BE2C (cell line): ENCODE measurements around the gene ASCC3.

ENCODE experiments used
- DNase-seq: peaks from one replicate; pipeline ENCODE4 v3.0.0-alpha.2; 2020
- H3K27me3 ChIP-seq: fragments of 250-450 bp; sonication (Bioruptor Pico); 2 replicates; pipeline ENCODE4 v1.5.1; 2020; ENCODE audit warnings: mild to moderate bottlenecking
- H3K36me3 ChIP-seq: fragments of 250-450 bp; sonication (Bioruptor Pico); 2 replicates; pipeline ENCODE4 v1.5.1; 2020; ENCODE audit warnings: mild to moderate bottlenecking
- H3K4me1 ChIP-seq: fragments of 250-450 bp; sonication (Bioruptor Pico); 2 replicates; pipeline ENCODE4 v1.5.1; 2020
- H3K4me3 ChIP-seq: 2 replicates; pipeline ENCODE4 v1.5.1; 2011; ENCODE audit warnings: low read depth, low read length
- H3K9me3 ChIP-seq: fragments of 250-450 bp; sonication (Bioruptor Pico); 2 replicates; pipeline ENCODE4 v1.5.1; 2020
- TF ChIP-seq, protein P1 (sequence below): IDR thresholded peaks from 2 replicates; pipeline ENCODE4 v1.5.1; 2012; ENCODE audit warnings: mild to moderate bottlenecking, low read depth, low read length

Gene ASCC3

DNA sequence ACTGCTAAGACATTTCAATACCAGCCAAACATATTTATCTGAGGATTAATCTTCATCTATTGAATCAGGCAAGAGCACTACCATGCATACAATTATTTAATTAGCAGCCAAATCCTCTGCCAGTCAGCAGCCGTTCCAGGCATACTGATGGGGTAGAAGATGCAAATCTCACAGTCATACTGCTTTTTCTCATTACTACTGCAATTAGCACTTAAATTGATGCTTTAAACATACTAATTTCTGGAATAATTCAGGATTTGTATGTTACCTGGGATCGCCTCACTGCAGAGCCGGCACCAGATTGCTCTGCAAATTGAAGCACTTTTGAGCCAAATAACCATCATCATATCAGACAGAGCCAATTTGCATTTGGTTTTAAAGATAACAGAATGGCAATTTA lies 366.5 kb downstream of the ASCC3 start:
- TF ChIP-seq, protein P1, sequence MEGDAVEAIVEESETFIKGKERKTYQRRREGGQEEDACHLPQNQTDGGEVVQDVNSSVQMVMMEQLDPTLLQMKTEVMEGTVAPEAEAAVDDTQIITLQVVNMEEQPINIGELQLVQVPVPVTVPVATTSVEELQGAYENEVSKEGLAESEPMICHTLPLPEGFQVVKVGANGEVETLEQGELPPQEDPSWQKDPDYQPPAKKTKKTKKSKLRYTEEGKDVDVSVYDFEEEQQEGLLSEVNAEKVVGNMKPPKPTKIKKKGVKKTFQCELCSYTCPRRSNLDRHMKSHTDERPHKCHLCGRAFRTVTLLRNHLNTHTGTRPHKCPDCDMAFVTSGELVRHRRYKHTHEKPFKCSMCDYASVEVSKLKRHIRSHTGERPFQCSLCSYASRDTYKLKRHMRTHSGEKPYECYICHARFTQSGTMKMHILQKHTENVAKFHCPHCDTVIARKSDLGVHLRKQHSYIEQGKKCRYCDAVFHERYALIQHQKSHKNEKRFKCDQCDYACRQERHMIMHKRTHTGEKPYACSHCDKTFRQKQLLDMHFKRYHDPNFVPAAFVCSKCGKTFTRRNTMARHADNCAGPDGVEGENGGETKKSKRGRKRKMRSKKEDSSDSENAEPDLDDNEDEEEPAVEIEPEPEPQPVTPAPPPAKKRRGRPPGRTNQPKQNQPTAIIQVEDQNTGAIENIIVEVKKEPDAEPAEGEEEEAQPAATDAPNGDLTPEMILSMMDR: no peak
- no peak for DNase-seq
- Histone ChIP-seq H3K9me3 (no peaks in the 10 kb centered on the region), H3K36me3 (no peaks in the 10 kb centered on the region; the same call in 1 of the 2 replicates), H3K4me3 (no peak overlapping the region), H3K4me1 (peaks cover 4% of the 10 kb centered on the region; the same call in 1 of the 2 replicates), H3K27me3 (no peaks in the 10 kb centered on the region)

DNA sequence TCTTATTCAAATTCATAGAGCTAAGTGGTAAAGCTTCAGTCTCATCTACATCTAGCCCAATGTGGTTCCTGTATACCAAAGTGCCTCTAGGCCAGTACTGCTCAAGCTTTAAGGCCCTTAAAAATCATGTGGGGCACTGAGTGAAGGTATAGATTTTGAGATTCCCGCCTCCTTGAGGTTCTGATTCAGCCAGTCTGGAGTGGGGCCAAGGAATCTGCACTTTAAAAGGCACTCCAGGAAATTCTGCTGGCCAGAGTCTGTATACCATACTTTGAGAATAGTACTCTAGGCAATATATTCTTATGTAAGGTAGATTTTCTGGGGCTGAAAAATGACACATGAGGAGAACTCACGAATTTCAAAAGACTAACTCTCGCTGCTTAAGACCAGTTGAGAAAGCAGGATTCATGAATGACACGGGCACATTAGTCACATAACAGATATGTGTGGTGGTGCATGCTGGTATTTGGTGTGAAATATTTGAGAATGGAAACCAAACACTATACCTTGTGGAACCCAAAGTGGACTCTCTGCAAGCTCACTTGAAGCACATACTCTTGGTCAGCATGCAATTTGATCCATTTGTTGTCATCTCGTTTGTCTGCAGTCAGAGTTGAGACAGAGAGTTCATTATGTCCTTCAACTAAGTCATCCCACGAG lies 368.8 kb downstream of the ASCC3 start:
- Histone ChIP-seq H3K9me3 (no peaks in the 10 kb centered on the region), H3K4me1 (peaks cover 4% of the 10 kb centered on the region; the same call in 1 of the 2 replicates), H3K4me3 (no peak overlapping the region), H3K27me3 (no peaks in the 10 kb centered on the region), H3K36me3 (no peaks in the 10 kb centered on the region; the same call in 1 of the 2 replicates)
- TF ChIP-seq, protein P1: no peak
- DNase-seq: no peak

DNA sequence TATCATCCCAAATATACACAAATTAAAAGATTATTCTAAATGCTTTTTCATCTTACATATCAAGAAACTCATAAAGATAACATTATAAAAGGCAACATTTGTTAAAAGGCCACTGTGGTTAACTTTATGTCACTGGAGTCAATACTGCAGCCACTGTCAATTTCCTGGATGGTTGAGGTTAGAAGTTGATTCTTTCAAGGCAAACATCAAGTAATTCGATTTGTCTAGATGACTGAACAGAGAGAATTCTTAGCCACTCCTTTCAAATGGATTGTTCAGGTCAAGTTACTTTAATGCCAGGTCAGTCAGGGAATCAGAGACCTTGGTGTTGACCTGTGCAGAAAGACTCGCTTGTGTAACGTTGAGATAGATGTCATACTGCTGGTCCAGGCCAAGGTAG lies 372.0 kb downstream of the ASCC3 start:
- no peaks in the 10 kb centered on the region for H3K27me3 ChIP-seq
- TF ChIP-seq, protein P1: no peak

DNA sequence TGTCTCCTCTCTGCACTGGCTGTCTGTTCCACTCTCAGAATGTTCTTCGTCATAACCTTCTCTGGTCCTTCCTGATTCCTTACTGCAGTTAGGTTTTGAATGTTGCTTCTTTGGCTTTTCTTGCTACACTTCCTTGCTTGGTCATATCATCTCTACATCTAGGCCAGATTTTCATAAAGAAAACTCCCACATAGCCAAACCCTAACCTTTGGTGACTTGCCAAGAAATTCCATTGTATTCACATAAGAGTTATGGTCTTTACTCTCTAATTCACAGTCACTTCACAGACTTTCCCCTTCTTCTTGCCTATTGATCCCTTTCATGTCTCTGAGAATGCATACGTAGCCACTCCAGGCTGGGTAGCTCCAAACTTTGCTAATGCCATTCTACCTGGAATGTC lies 374.5 kb downstream of the ASCC3 start:
- no peak overlapping the region for H3K4me3 ChIP-seq
- DNase-seq: no peak

More for the DNA sequence above, 372.0 kb downstream of the ASCC3 start:
- Histone ChIP-seq H3K4me3 (no peak overlapping the region), H3K36me3 (no peaks in the 10 kb centered on the region; the same call in 1 of the 2 replicates), H3K4me1 (no peaks in the 10 kb centered on the region), H3K9me3 (no peaks in the 10 kb centered on the region)
- DNase-seq: no peak

DNA sequence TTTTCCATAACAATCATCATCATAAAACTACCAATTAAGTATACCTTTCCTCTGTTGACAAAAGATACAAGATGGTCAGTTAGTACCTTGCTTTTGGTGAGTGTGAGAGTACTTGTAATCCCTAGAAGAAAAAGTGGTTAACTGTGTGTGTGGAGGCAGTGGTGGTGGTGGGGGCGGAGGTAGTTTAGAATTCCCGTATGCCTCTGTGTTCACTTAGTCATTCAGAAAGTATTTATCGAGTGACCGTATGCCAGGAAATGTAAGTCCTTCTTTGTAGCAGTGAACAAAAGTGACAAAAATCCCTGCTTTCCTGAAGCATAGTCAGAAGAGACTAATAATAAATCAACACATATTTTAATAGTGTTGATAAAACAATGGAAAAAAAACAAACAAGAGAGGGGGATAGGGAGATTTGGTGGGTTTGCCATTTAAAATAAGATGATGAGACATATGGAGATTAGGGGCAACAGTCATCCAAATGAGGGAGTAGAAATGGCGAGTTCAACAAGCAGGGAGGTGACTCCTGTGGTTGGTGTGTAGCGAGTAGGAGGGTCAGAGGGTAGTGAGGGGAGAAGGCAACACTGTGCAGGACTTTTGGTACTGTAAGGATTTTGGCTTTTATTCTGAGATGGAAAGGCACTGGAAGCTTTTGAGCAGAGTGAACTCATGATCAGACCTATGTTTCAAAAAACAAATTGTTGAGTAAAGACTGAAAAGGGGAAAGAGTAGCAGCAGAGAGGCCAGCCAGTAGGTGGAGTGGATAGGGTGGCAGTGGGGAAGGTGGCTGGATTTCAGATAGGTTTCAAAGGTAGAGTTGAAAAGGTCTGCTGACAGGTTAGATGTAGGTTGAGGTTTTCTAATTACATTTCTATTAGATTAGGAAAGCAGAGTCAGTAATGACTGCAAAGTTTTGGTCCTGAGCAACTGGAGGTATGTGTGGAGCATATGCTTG lies 376.1 kb downstream of the ASCC3 start:
- Histone ChIP-seq H3K36me3 (no peaks in the 10 kb centered on the region; the same call in 1 of the 2 replicates), H3K4me1 (no peaks in the 10 kb centered on the region), H3K27me3 (no peaks in the 10 kb centered on the region), H3K9me3 (no peaks in the 10 kb centered on the region), H3K4me3 (no peak overlapping the region)
- DNase-seq: no peak
- TF ChIP-seq, protein P1: no peak

More for the DNA sequence above, 374.5 kb downstream of the ASCC3 start:
- no peaks in the 10 kb centered on the region for H3K4me1 ChIP-seq
- TF ChIP-seq, protein P1: no peak
- no peaks in the 10 kb centered on the region for H3K9me3 ChIP-seq
- no peaks in the 10 kb centered on the region; the same call in 1 of the 2 replicates for H3K36me3 ChIP-seq
- no peaks in the 10 kb centered on the region for H3K27me3 ChIP-seq
